Amniotic stem cell (primary cell): ENCODE results near the gene CLDN22.
"Not testable (repeated sequence)": the region's sequence is repeated elsewhere in the genome, so short reads cannot be mapped to it uniquely, and the experiment has no call there.

ENCODE experiments used
- DNase-seq: peaks from one replicate; lab custom pipeline; 2025; lab: John Stamatoyannopoulos, UW

Gene CLDN22

DNA sequence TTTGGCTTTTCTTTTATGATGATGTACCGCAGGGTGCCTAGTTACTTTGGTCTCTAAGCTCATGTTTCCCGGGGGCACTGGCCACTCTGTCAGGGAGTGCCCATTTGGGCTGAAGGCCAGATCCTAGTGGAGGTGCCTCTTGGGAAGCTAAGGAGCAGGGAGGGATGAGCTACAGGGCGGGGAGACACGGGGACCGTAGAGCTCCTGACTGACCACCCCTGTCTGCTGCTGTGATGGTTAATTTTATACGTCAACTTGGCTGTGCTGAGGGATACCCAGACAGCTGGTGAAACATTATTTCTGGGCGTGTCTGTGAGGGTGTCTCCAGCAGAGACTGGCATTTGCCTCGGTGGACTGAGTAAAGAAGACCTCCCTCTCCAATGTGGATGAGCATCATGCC lies 27.1 kb upstream of the CLDN22 start:
- no peak for DNase-seq

DNA sequence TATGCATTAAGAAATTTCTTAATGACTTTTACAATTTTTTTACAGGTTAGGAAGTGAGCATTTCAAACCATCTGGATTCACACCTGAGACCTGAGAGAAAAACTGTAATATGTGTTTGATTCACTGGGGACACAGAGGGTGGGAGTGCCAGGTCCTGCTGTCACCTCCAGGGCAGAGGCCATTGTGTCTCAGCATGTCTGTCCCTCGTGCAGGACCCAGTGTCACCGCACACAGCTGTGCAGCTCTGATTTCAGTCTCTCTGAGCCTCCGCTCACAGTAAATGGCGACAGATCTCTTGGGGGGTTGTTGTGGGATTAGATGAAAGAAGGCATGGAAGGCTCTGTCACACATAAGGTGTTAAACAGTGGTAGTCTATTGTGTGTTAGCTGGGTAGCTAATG lies 25.2 kb upstream of the CLDN22 start:
- no peak for DNase-seq

GRCh38 chr4:183344523-183345255 lies 24.6 kb upstream of the CLDN22 start:
- no peak for DNase-seq

- no peak for DNase-seq
These were observed 23.7 kb upstream of the CLDN22 start for GRCh38 chr4:183343730-183344129.

DNA sequence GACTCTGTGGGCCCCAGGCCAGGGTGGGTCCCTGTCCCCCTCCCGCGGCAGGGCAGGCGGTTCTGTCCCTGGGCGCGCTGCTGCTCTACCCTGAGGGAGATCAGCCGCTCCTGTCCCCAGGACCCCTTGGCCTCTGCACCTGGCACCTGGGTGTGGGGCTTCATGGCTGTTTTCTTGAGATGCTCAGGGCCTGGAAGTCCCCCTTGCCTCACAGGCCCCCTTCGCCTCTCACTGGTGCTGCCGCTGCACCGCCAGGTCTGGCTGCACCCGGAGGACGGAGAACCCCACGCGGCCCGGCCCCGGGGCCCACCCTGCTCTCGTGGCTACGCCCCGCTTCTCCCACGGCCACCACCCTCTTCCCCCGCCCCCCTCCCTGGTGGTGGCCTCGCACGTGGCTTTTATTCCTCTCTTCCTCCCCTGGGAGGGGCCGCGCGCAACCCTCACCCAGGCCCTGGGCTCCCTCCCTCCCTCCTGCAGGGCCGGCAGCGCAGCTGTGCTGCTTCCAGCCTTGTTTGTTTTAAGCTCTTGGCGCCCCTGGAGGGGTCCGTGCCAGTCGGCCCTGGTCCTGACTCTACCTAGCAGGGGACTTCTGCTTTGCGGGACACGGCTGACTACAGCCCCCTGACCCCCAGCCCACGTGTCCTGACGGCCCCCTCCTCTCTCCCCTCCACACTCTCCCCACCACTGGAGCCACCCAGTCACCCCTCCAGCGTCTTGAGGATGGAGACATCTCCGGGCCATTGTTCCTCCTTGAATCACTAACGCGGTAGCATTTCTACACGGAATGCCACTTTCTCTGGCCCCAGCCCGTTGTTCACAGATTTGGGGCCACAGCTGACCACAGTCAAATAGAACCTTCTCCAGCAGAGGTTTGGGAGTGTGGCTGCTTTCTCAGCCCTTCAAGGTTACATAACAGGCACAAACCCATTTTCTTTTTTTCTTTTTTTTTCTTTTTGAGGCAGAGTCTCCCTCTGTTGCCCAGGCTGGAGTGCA lies 22.8 kb upstream of the CLDN22 start:
- DNase-seq = no peak

DNA sequence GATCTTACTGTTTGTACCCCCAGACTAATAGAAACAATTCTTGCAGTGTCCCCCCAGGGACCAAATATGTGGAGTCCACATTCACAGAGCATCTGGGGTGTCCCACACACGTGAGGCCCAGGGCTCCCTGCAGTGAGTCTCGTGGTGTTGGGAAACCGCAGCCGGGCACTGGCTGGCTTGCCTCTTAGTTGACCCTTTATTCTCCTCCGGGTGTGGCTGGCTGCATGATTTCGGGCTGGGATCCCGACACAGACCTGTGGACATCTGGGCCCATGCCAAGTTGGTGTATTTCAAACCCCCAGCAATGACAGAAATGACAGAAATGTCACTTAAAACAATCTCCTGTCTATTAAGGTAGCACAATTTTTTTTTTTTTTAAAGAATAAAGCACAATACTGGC lies 17.8 kb upstream of the CLDN22 start:
- no peak for DNase-seq

GRCh38 chr4:183337349-183337748 lies 17.3 kb upstream of the CLDN22 start:
- DNase-seq = no peak

DNA sequence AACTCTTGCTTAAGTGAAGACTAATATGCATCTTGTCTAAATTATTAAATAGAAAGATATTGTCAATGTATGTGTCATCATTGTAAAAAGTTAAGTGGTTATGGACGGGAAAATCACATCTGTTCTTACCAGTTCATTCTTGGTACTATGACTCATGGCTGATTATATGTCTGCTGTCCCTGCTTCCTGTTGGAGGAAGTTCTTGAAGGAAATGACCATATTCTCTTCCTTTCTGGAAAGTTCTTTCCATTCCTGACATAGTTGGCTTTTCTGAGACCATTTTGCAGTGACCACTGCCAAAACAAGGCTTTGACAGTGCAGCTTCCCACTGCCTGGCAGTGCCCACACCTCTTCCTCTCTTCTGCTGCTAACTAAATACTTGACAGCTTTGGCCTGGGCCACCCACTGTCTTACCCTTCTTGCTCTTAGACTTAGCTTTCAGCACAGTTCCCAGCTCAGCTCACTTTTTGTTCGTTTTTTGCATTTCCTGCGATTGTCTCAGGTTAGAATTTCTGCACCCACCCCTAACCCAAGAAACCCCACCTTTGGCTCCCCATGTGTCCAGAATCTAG lies 15.4 kb upstream of the CLDN22 start:
- peak; percentile 53 for DNase-seq

DNA sequence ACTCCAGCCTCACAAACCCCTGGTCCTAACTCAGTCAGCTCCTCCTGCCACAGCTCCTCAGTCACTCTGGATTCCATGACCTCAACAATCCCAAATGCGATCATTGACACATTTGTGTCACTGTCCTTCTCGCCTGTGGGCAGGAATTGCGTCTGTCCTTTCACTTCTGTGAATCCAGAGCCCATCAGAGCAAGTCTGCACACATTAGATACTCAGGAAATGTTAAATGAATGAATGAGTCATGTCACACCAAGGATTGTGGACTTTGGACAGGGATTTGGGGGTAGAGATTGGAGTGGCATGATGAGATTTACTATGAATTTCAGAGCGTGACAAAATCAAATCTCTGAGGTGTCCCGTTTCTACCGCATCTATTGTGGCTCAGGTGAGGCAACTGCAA lies 13.9 kb upstream of the CLDN22 start:
- DNase-seq = no peak

DNA sequence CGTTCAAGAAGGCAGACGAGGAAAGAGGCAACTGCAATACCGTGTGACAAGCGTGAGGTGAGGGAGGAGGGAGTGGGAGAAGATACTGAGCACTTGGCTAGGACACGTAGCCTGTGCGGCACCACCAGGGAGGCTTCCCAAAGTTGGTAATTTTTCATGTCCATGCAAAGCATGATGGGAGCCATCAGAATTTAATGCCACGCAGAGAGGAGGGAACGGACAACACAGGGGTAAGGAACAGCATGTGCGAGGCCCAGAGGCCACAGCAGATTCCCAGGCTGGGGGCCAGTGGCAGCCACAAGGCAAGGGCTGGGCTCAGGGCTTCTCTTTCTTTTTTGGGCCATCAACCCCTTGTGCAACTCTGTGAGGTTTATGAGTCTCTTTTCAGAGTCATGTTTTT lies 13.1 kb upstream of the CLDN22 start:
- no peak for DNase-seq

GRCh38 chr4:183332447-183332846 lies 12.4 kb upstream of the CLDN22 start:
- no peak for DNase-seq

- no peak for DNase-seq
These were observed 10.8 kb upstream of the CLDN22 start for GRCh38 chr4:183330841-183331240.

GRCh38 chr4:183329954-183330742 lies 10.1 kb upstream of the CLDN22 start:
- no peak for DNase-seq

DNA sequence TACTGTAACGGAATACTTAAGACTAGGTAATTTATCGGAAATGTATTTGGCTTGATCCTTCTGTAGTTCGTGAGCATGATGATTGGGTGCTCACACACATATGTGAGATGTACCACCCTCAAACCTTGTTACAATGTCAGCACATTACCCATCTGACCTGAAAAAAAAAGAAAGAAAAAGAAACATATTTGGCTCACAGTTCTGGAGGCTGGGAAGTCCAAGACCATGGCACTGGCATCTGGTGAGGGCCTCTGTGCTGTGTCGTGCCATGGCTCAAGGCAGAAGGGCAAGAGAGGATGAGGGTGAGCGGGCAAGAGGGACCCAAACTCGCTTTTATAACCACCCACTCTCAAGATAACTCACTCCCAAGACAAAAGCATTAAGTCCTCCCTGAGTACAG lies 9.2 kb upstream of the CLDN22 start:
- DNase-seq = no peak

- no peak for DNase-seq
These were observed 8.8 kb upstream of the CLDN22 start for GRCh38 chr4:183328832-183329231.

- DNase-seq = no peak
These were observed 7.8 kb upstream of the CLDN22 start for GRCh38 chr4:183327827-183328226.

DNA sequence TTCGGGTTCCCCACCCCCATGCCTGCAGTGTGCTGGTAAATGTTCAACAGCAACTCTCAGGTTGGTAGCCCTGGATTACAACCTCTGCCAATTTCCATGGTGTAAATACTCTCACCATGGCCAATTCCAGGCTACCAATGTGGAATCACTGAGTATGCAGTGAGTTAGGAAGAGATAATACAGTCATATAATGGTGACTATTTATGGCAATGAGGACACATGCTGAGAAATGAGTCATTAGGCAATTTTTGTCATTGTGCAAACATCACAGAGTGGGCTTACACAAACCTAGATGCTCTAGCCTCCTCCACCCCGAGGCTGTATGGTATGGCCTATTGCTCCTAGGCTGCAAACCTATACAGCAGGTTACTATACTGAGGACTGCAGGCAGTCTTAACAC lies 6.8 kb upstream of the CLDN22 start:
- DNase-seq = no peak

DNA sequence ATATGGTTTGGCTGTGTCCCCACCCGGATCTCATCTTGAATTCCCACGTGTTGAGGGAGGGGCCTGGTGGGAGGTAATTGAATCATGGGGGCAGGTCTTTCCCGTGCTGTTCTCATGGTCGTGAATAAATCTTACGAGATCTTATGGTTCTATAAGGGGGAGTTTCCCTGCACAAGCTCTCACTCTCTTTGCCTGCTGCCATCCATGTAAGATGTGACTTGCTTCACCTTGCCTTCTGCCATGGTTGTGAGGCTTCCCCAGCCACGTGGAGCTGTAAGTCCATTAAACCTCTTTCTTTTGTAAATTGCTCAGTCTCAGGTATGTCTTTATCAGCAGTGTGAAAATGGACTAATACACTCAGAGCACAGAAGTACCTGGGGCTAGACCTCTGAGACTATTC lies 6.3 kb upstream of the CLDN22 start:
- DNase-seq = not testable (repeated sequence)

- no peak for DNase-seq
These were observed 4.5 kb upstream of the CLDN22 start for GRCh38 chr4:183324619-183325018.

DNA sequence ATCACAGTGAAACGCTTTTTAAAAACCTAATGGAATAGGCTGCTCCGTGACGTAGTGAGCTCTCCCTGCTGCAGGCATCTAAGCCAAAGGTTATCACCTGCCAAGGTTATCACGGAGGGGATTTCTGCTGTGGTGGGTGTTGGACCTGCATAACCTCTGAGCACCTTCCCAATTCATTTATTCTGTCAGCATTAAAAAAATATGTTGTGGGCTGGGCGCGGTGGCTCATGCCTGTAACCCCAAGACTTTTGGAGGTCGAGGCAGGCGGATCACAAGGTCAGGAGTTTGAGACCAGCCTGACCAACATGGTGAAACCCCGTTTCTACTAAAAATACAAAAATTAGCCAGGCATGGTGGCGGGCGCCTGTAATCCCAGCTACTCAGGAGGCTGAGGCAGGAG lies 4.0 kb upstream of the CLDN22 start:
- not testable (repeated sequence) for DNase-seq

DNA sequence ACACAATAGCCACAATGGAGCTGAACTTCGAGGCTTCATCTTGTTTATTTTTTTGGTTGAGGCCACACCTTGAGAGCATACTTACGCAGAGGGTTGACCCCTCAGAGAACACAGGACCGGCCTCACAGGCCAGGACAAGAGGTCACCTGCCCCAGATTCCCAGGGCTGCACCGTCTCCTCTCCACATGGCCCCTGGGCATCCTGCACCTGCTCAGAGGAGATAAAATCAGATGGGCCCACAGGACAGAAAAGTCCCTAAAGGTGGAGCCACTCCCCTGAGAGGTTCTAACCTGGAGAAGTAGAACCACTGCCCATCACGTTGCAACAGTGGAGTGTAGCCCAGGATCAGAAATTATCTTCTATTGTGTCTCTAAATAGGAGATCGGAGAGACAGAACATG lies 3.2 kb upstream of the CLDN22 start:
- DNase-seq = no peak

- DNase-seq = no peak
These were observed 2.2 kb upstream of the CLDN22 start, which contains the start of gene CLDN24 for GRCh38 chr4:183322326-183322725. TSS of gene CLDN24 (minus strand) at chr4:183322426. CDS start at chr4:183322426, 0 bp downstream.
